Progenitor cell of endocrine pancreas (in vitro differentiated cells): Measurements from ENCODE around the gene CR2. TPM values are rescaled to one million over a fixed set of nuclear protein-coding genes. Genes with fewer than 3 reads are reported as not detected.
"Not testable (repeated sequence)": the region's sequence is repeated elsewhere in the genome, so short reads cannot be mapped to it uniquely, and the experiment has no call there.

Experiments
- DNase-seq: peaks from one replicate; pipeline ENCODE4 v3.0.0; 2021; ENCODE audit warnings: low spot score; ENCODE audit not compliant: unreplicated experiment
- H3K27ac Mint-ChIP-seq: 2 replicates; pipeline ENCODE4 v1.8.0; 2021; ENCODE audit warnings: mild to moderate bottlenecking, moderate library complexity, mixed read lengths
- H3K27me3 Mint-ChIP-seq: 2 replicates; pipeline ENCODE4 v1.8.0; 2021; ENCODE audit warnings: mixed read lengths
- H3K36me3 Mint-ChIP-seq: 2 replicates; pipeline ENCODE4 v1.8.0; 2022; ENCODE audit warnings: mixed read lengths; ENCODE audit not compliant: insufficient read depth
- H3K4me1 Mint-ChIP-seq: 2 replicates; pipeline ENCODE4 v1.8.0; 2021; ENCODE audit warnings: low read depth, mixed read lengths
- H3K4me3 Mint-ChIP-seq: 2 replicates; pipeline ENCODE4 v1.8.0; 2021; ENCODE audit warnings: low read depth, mild to moderate bottlenecking, moderate library complexity, mixed read lengths
- H3K9me3 Mint-ChIP-seq: 2 replicates; pipeline ENCODE4 v1.8.0; 2021; ENCODE audit warnings: low read depth, mixed read lengths
- CTCF ChIP-seq: fragments of 200-600 bp; sonication (generic); IDR thresholded peaks from one replicate; pipeline ENCODE4 v1.5.0; 2021; ENCODE audit warnings: antibody characterized with exemption, mild to moderate bottlenecking; ENCODE audit not compliant: unreplicated experiment
- total RNA-seq: library from RNA; stranded (reverse); gene quantifications from 2 replicates; pipeline ENCODE4 v1.2.1, GENCODE V29; 2021

Gene CR2
- total RNA-seq, 1 donor from 2014 or later: 0.17 TPM

- no peak for TF ChIP-seq CTCF
- H3K4me1 Mint-ChIP-seq: no peaks in the 10 kb centered on the region
Measured at GRCh38 chr1:207518608-207519236, 64.6 kb downstream of the CR2 start.

GRCh38 chr1:207519505-207520399 lies 65.6 kb downstream of the CR2 start:
- Mint-ChIP-seq H3K27ac (no peak overlapping the region), H3K36me3 (no peaks in the 10 kb centered on the region), H3K27me3 (no peaks in the 10 kb centered on the region), H3K9me3 (peaks cover 4% of the 10 kb centered on the region), H3K4me3 (no peak overlapping the region), H3K4me1 (no peaks in the 10 kb centered on the region)
- no peak for DNase-seq
- TF ChIP-seq CTCF: no peak

More at GRCh38 chr1:207518608-207519236, 64.6 kb downstream of the CR2 start:
- Mint-ChIP-seq H3K27ac (no peak overlapping the region), H3K36me3 (no peaks in the 10 kb centered on the region), H3K9me3 (peaks cover 4% of the 10 kb centered on the region), H3K4me3 (no peak overlapping the region), H3K27me3 (no peaks in the 10 kb centered on the region)
- DNase-seq: no peak

GRCh38 chr1:207520400-207521345 lies 66.5 kb downstream of the CR2 start:
- not testable (repeated sequence) for H3K27me3 Mint-ChIP-seq, H3K9me3 Mint-ChIP-seq, H3K36me3 Mint-ChIP-seq, H3K4me3 Mint-ChIP-seq, H3K27ac Mint-ChIP-seq, DNase-seq, H3K4me1 Mint-ChIP-seq

GRCh38 chr1:207525239-207525638 lies 71.1 kb downstream of the CR2 start:
- not testable (repeated sequence) for DNase-seq, H3K9me3 Mint-ChIP-seq, H3K27me3 Mint-ChIP-seq, H3K4me3 Mint-ChIP-seq, H3K27ac Mint-ChIP-seq, H3K4me1 Mint-ChIP-seq, H3K36me3 Mint-ChIP-seq

GRCh38 chr1:207528401-207528800 lies 74.3 kb downstream of the CR2 start:
- H3K9me3 Mint-ChIP-seq, H3K4me3 Mint-ChIP-seq, H3K4me1 Mint-ChIP-seq, H3K27me3 Mint-ChIP-seq, H3K27ac Mint-ChIP-seq, H3K36me3 Mint-ChIP-seq, DNase-seq: not testable (repeated sequence)

- H3K27ac Mint-ChIP-seq, DNase-seq, H3K4me1 Mint-ChIP-seq, H3K4me3 Mint-ChIP-seq, H3K27me3 Mint-ChIP-seq, H3K36me3 Mint-ChIP-seq, H3K9me3 Mint-ChIP-seq: not testable (repeated sequence)
Measured at GRCh38 chr1:207536263-207536662, 82.1 kb downstream of the CR2 start.

Other genes starting within 250 kb of the CR2 start
- 7.4 and 10.5 TPM in 2 replicates for gene CD55, start 132.7 kb upstream of the CR2 start, total RNA-seq
- gene CR1, start 41.8 kb downstream of the CR2 start, total RNA-seq: 0.11 and 0.41 TPM in 2 replicates
- not detected in 2 replicates for gene CR1L, start 190.8 kb downstream of the CR2 start, total RNA-seq